Mammary epithelial cell (primary cell): ENCODE measurements around the gene FRMD5.

Experiments used
- EZH2 ChIP-seq: IDR thresholded peaks from 2 replicates; pipeline ENCODE4 v1.6.1; 2012; ENCODE audit warnings: low read length, inconsistent platforms, borderline replicate concordance
- TF ChIP-seq, protein P1 (sequence below), 2 donors: IDR thresholded peaks in 1 of 2; conservative IDR thresholded peaks in 1 of 2; 2 replicates each; pipeline ENCODE4 v1.5.1; 2011 to 2012; ENCODE audit warnings: inconsistent platforms in 2 of 2, low read length in 2 of 2, mild to moderate bottlenecking in 2 of 2, control low read depth in 1 of 2, low read depth in 1 of 2; ENCODE audit not compliant: insufficient read depth in 1 of 2; ENCODE audit errors: extremely low read depth in 1 of 2

DNA sequence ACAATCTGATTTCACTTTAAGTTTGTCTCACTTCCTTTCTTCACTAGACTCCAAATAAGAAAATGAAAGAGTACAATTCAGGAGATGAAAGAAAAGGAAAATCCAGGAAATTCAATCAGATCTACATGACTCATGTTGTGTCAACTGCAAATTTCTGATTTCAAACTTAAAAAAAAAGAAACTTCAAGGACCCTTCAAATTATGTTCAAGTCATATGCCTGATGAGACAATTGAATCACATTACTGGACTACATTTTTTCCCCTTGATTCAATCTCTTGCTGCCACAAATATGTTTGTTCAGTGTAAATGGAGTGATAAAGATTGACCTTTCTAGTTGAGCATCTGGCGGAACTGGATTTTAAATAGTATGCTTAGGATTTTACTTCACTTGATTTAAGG is 37.4 kb downstream of the FRMD5 start:
- TF ChIP-seq, protein P1, sequence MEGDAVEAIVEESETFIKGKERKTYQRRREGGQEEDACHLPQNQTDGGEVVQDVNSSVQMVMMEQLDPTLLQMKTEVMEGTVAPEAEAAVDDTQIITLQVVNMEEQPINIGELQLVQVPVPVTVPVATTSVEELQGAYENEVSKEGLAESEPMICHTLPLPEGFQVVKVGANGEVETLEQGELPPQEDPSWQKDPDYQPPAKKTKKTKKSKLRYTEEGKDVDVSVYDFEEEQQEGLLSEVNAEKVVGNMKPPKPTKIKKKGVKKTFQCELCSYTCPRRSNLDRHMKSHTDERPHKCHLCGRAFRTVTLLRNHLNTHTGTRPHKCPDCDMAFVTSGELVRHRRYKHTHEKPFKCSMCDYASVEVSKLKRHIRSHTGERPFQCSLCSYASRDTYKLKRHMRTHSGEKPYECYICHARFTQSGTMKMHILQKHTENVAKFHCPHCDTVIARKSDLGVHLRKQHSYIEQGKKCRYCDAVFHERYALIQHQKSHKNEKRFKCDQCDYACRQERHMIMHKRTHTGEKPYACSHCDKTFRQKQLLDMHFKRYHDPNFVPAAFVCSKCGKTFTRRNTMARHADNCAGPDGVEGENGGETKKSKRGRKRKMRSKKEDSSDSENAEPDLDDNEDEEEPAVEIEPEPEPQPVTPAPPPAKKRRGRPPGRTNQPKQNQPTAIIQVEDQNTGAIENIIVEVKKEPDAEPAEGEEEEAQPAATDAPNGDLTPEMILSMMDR (conservative IDR thresholded peaks at IDR 0.05 in 1 of 2, IDR thresholded peaks at IDR 0.05 in 1 of 2; ENCODE audit: extremely low read depth in 1 of 2, insufficient read depth in 1 of 2, low read depth in 1 of 2, low read length in 2 of 2), result no peak
- no peak for TF ChIP-seq EZH2
